DND-41 (cell line): ENCODE data around the gene TMEM255A.

Experiments
- ATAC-seq: fragments of 200-7000 bp; cut with Tn5 transposase; 3 replicates; pipeline ENCODE4 v1.9.1; 2021; ENCODE audit warnings: low read depth; ENCODE audit not compliant: insufficient read depth
- DNase-seq: peaks from one replicate; pipeline ENCODE4 v3.0.0-alpha.2; 2020
- H2AFZ ChIP-seq: 2 replicates; pipeline ENCODE4 v1.6.0; 2012; ENCODE audit warnings: low read depth, low read length
- H3K27ac ChIP-seq: 2 replicates; pipeline ENCODE4 v1.5.1; 2012; ENCODE audit warnings: low read length, inconsistent platforms
- H3K27me3 ChIP-seq: fragments of 200-600 bp; sonication (generic); 2 replicates; pipeline ENCODE4 v1.6.0; 2012; ENCODE audit warnings: low read length, mild to moderate bottlenecking, inconsistent platforms; ENCODE audit not compliant: insufficient read depth, poor library complexity
- H3K36me3 ChIP-seq: 2 replicates; pipeline ENCODE4 v1.5.1; 2012; ENCODE audit warnings: low read length, inconsistent platforms; ENCODE audit not compliant: insufficient read depth
- H3K4me1 ChIP-seq: 2 replicates; pipeline ENCODE4 v1.5.1; 2012; ENCODE audit warnings: mild to moderate bottlenecking, low read length; ENCODE audit not compliant: insufficient read depth
- H3K4me2 ChIP-seq: 2 replicates; pipeline ENCODE4 v1.6.0; 2012; ENCODE audit warnings: mild to moderate bottlenecking, moderate library complexity, low read length, inconsistent platforms; ENCODE audit not compliant: insufficient read depth
- H3K4me3 ChIP-seq, 2 experiments: fragments of 200-600 bp in 1 of 2; shearing (Covaris generic) in 1 of 2; 2 replicates each; pipeline ENCODE4 v1.5.1; 2012 to 2016; ENCODE audit warnings: inconsistent platforms in 2 of 2, low read length in 2 of 2, mild to moderate bottlenecking in 2 of 2, low read depth in 1 of 2, moderate library complexity in 1 of 2
- H3K79me2 ChIP-seq: 2 replicates; pipeline ENCODE4 v1.6.0; 2012; ENCODE audit warnings: low read length, inconsistent platforms; ENCODE audit not compliant: insufficient read depth
- H3K9ac ChIP-seq: 2 replicates; pipeline ENCODE4 v1.6.0; 2012; ENCODE audit warnings: low read depth, mild to moderate bottlenecking, inconsistent platforms, low read length, moderate library complexity
- H3K9me3 ChIP-seq: 2 replicates; pipeline ENCODE4 v1.5.1; 2012; ENCODE audit warnings: low read length, moderate library complexity, mild to moderate bottlenecking, inconsistent platforms; ENCODE audit not compliant: insufficient read depth, severe bottlenecking
- H4K20me1 ChIP-seq: 2 replicates; pipeline ENCODE4 v1.6.0; 2012; ENCODE audit warnings: low read length; ENCODE audit not compliant: insufficient read depth
- CTCF ChIP-seq: IDR thresholded peaks from 2 replicates; pipeline ENCODE4 v1.5.1; 2012; ENCODE audit warnings: borderline replicate concordance, low read length, moderate library complexity, mild to moderate bottlenecking; ENCODE audit not compliant: poor library complexity, severe bottlenecking; ENCODE audit errors: extremely low read depth
- EZH2 ChIP-seq: IDR thresholded peaks from 3 replicates; pipeline ENCODE4 v1.6.1; 2012; ENCODE audit warnings: borderline replicate concordance, low read depth, mild to moderate bottlenecking, moderate library complexity, low read length, inconsistent platforms; ENCODE audit not compliant: severe bottlenecking

The TMEM255A gene

GRCh38 chrX:120294651-120295050, 16.6 kb downstream of the TMEM255A start:
- H3K36me3 ChIP-seq = no peaks in the 10 kb centered on the region
- 0 out of 2 replicates have a peak overlapping the region, but pooled peaks have one; percentile 26 for H3K27ac ChIP-seq
- TF ChIP-seq CTCF (no peak), EZH2 (no peak)
- no peaks in the 10 kb centered on the region for H4K20me1 ChIP-seq
- DNase-seq (no peak), ATAC-seq (peak; percentile 58)
- H3K4me1 ChIP-seq = peaks cover 18% of the 10 kb centered on the region
- H3K27me3 ChIP-seq = no peaks in the 10 kb centered on the region
- no peak overlapping the region for H3K4me3 ChIP-seq
- no peaks in the 10 kb centered on the region for H3K79me2 ChIP-seq
- H3K9me3 ChIP-seq = no peaks in the 10 kb centered on the region
- no peak overlapping the region for H3K9ac ChIP-seq
- H3K4me2 ChIP-seq = no peak overlapping the region; the same call in 1 of the 2 replicates
- no peak overlapping the region for H2AFZ ChIP-seq

GRCh38 chrX:120293015-120293414, 18.2 kb downstream of the TMEM255A start:
- no peak for TF ChIP-seq CTCF
- TF ChIP-seq EZH2 = no peak
- no peaks in the 10 kb centered on the region for H4K20me1 ChIP-seq
- no peak overlapping the region for H3K27ac ChIP-seq
- DNase-seq (no peak), ATAC-seq (no peak)
- H3K79me2 ChIP-seq = no peaks in the 10 kb centered on the region
- no peaks in the 10 kb centered on the region for H3K9me3 ChIP-seq
- H3K27me3 ChIP-seq = no peaks in the 10 kb centered on the region
- H3K9ac ChIP-seq = no peak overlapping the region
- no peak overlapping the region for H2AFZ ChIP-seq
- peaks cover 18% of the 10 kb centered on the region for H3K4me1 ChIP-seq
- H3K4me2 ChIP-seq = no peak overlapping the region
- no peak overlapping the region for H3K4me3 ChIP-seq
- no peaks in the 10 kb centered on the region for H3K36me3 ChIP-seq

- no peak overlapping the region for H2AFZ ChIP-seq
- H3K27ac ChIP-seq = no peak overlapping the region
- no peaks in the 10 kb centered on the region for H3K36me3 ChIP-seq
- no peak overlapping the region for H3K4me2 ChIP-seq
- H4K20me1 ChIP-seq = no peaks in the 10 kb centered on the region
- no peaks in the 10 kb centered on the region for H3K9me3 ChIP-seq
- no peak overlapping the region for H3K4me3 ChIP-seq
- TF ChIP-seq EZH2 = no peak
- no peak for TF ChIP-seq CTCF
- H3K79me2 ChIP-seq = no peaks in the 10 kb centered on the region
- DNase-seq (no peak), ATAC-seq (no peak)
- H3K4me1 ChIP-seq = peaks cover 18% of the 10 kb centered on the region
- no peak overlapping the region for H3K9ac ChIP-seq
- H3K27me3 ChIP-seq = no peaks in the 10 kb centered on the region
Observed at GRCh38 chrX:120291211-120291610, 20.1 kb downstream of the TMEM255A start.

GRCh38 chrX:120290107-120290506, 21.2 kb downstream of the TMEM255A start:
- Histone ChIP-seq H3K9ac (no peak overlapping the region), H3K27ac (no peak overlapping the region), H3K79me2 (no peaks in the 10 kb centered on the region), H3K4me2 (no peak overlapping the region), H4K20me1 (no peaks in the 10 kb centered on the region), H2AFZ (no peak overlapping the region), H3K9me3 (no peaks in the 10 kb centered on the region), H3K27me3 (no peaks in the 10 kb centered on the region), H3K4me3 (no peak overlapping the region), H3K36me3 (no peaks in the 10 kb centered on the region), H3K4me1 (peaks cover 15% of the 10 kb centered on the region)
- no peak for DNase-seq
- ATAC-seq = no peak
- TF ChIP-seq EZH2 = no peak
- TF ChIP-seq CTCF = no peak
